ENCODE data around the gene TMEM202. TPM values are rescaled to one million over a fixed set of nuclear protein-coding genes. Genes with fewer than 3 reads are reported as not detected.
"Not testable (repeated sequence)": the region's sequence is repeated elsewhere in the genome, so short reads cannot be mapped to it uniquely, and the experiment has no call there.

Gene TMEM202
- total RNA-seq, 4 donors from 2014 or later, result not detected

- Histone ChIP-seq H3K27me3 (no peaks in the 10 kb centered on the region), H3K27ac (no peak overlapping the region), H3K4me1 (no peaks in the 10 kb centered on the region), H3K9me3 (peaks cover 0 to 14% (median 0%) of the 10 kb centered on the region in 4 donors), H3K4me3 (no peak overlapping the region), H3K36me3 (no peaks in the 10 kb centered on the region)
- TF ChIP-seq EP300 (IDR thresholded peaks at IDR 0.05) (no peak), POLR2A (IDR thresholded peaks at IDR 0.05) (no peak), CTCF (IDR thresholded peaks at IDR 0.05) (no peak)
- no peak for DNase-seq (ENCODE audit: low spot score in 2 of 2)
- WGBS, 2 donors, result 41 to 44% methylated on average over 1 of the region's 1 CpG
Observed at GRCh38 chr15:72411544-72411943, 13.4 kb downstream of the TMEM202 start.

- not testable (repeated sequence) for H3K27ac ChIP-seq; DNase-seq (ENCODE audit: low spot score in 2 of 2); H3K4me1 ChIP-seq; H3K27me3 ChIP-seq; H3K4me3 ChIP-seq; H3K36me3 ChIP-seq
- WGBS, 2 donors, result 77 to 83% methylated on average over 3 of the region's 3 CpGs
- peaks cover 0 to 14% (median 0%) of the 10 kb centered on the region in 4 donors for H3K9me3 ChIP-seq
Observed at GRCh38 chr15:72413337-72413736, 15.2 kb downstream of the TMEM202 start.

GRCh38 chr15:72415304-72415703 lies 17.2 kb downstream of the TMEM202 start:
- 63 to 67% methylated on average over 2 of the region's 2 CpGs for WGBS, 2 donors
- no peaks in the 10 kb centered on the region for H3K27me3 ChIP-seq
- H3K4me1 ChIP-seq, result no peaks in the 10 kb centered on the region
- TF ChIP-seq CTCF (IDR thresholded peaks at IDR 0.05) (no peak), EP300 (IDR thresholded peaks at IDR 0.05) (no peak), POLR2A (IDR thresholded peaks at IDR 0.05) (no peak)
- no peak overlapping the region for H3K4me3 ChIP-seq
- H3K27ac ChIP-seq, result no peak overlapping the region
- no peaks in the 10 kb centered on the region for H3K36me3 ChIP-seq
- no peak for DNase-seq (ENCODE audit: low spot score in 2 of 2)
- H3K9me3 ChIP-seq, result peaks cover 0 to 14% (median 0%) of the 10 kb centered on the region in 4 donors

GRCh38 chr15:72419768-72420167 lies 21.7 kb downstream of the TMEM202 start:
- WGBS, 2 donors, result 70 to 76% methylated on average over 3 of the region's 3 CpGs
- H3K4me3 ChIP-seq; H3K27ac ChIP-seq; H3K27me3 ChIP-seq; H3K4me1 ChIP-seq; H3K36me3 ChIP-seq; DNase-seq (ENCODE audit: low spot score in 2 of 2): not testable (repeated sequence)
- peaks cover 0 to 11% (median 0%) of the 10 kb centered on the region in 4 donors for H3K9me3 ChIP-seq

- 70 to 77% methylated on average over 2 of the region's 2 CpGs for WGBS, 2 donors
- Histone ChIP-seq H3K27ac (no peak overlapping the region), H3K36me3 (no peaks in the 10 kb centered on the region), H3K27me3 (no peaks in the 10 kb centered on the region), H3K4me3 (no peak overlapping the region), H3K9me3 (peaks cover 0 to 13% (median 2%) of the 10 kb centered on the region in 4 donors), H3K4me1 (no peaks in the 10 kb centered on the region)
- TF ChIP-seq CTCF (IDR thresholded peaks at IDR 0.05) (no peak), POLR2A (IDR thresholded peaks at IDR 0.05) (no peak), EP300 (IDR thresholded peaks at IDR 0.05) (no peak)
- DNase-seq (ENCODE audit: low spot score in 2 of 2), result no peak
Observed at GRCh38 chr15:72420576-72420975, 22.5 kb downstream of the TMEM202 start.

DNA sequence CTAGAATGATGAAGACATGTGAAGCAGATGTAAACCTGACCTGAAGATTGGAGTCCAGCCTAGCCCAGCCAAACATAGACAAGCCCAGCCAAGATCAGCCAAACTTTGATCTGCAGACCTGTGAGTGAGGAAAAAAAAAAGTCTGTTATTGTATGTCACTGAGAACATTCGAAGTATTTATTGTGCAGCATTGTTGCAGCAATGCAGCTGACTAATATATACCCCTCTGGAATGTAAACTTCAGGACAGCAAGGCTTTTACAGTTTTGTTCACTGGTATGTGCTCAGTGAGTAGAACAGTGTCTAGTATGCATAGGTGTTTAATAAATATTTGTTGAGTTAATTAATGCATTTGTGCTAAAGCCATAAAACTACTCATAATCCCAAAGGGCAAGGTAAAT lies 23.4 kb downstream of the TMEM202 start:
- TF ChIP-seq CTCF (IDR thresholded peaks at IDR 0.05) (no peak), EP300 (IDR thresholded peaks at IDR 0.05) (no peak), POLR2A (IDR thresholded peaks at IDR 0.05) (no peak)
- no peak for DNase-seq (ENCODE audit: low spot score in 2 of 2)
- Histone ChIP-seq H3K36me3 (no peaks in the 10 kb centered on the region), H3K9me3 (peaks cover 0 to 13% (median 2%) of the 10 kb centered on the region in 4 donors), H3K27me3 (no peaks in the 10 kb centered on the region), H3K4me1 (no peaks in the 10 kb centered on the region), H3K4me3 (no peak overlapping the region), H3K27ac (no peak overlapping the region)
- 60 to 61% methylated on average over 1 of the region's 1 CpG for WGBS, 2 donors
